Ovary (tissue), 9 donors: ENCODE results near the gene PTPN1. TPM values are rescaled to one million over a fixed set of nuclear protein-coding genes. Genes with fewer than 3 reads are reported as not detected.

Experiments
- DNase-seq, 5 donors: peaks; one replicate each; pipeline ENCODE4 v3.0.0-alpha.2; 2019 to 2020
- H3K27ac ChIP-seq, 2 donors: fragments of 200-600 bp; one replicate each; pipeline versions ENCODE4 v1.5.1 to v1.8.0; 2019 to 2022
- H3K27me3 ChIP-seq: fragments of 200-600 bp; one replicate; pipeline ENCODE4 v1.8.0; 2022
- H3K36me3 ChIP-seq: fragments of 200-600 bp; sonication (generic); one replicate; pipeline ENCODE4 v1.5.1; 2019
- H3K4me1 ChIP-seq: one replicate; pipeline ENCODE4 v1.8.1; 2013; ENCODE audit warnings: mild to moderate bottlenecking, moderate library complexity; ENCODE audit not compliant: insufficient read depth
- H3K4me3 ChIP-seq: fragments of 200-600 bp; sonication (generic); one replicate; pipeline ENCODE4 v1.5.1; 2017
- H3K9me3 ChIP-seq, 2 donors: fragments of 200-600 bp in 1 of 2; sonication (generic) in 1 of 2; one replicate each; pipeline versions ENCODE4 v1.5.1 to v1.8.1; 2013 to 2019; ENCODE audit warnings: mild to moderate bottlenecking in 1 of 2, moderate library complexity in 1 of 2
- EP300 ChIP-seq: sonication (generic); formaldehyde crosslinking; IDR thresholded peaks from one replicate; pipeline ENCODE4 v1.6.1; 2017; ENCODE audit warnings: antibody characterized with exemption
- POLR2A ChIP-seq: fragments of 450-650 bp; IDR thresholded peaks from one replicate; pipeline ENCODE4 v1.6.1; 2017; ENCODE audit warnings: antibody characterized with exemption, mild to moderate bottlenecking, moderate library complexity
- WGBS, 3 donors: extraction: QIAGEN DNeasy Blood & Tissue Kit in 1 of 3; methylation state at CpG; one replicate each; pipeline versions ENCODE4 v1.1.5 to v1.1.7; 2013 to 2017; 5-methylcytosine and 5-hydroxymethylcytosine counted together
- intact Hi-C, 4 donors: fragments of 100-400 bp; cut with DNase I; formaldehyde crosslinking; loops; one replicate each; pipeline versions ENCODE4 v1.11.0 to v1.15.1; 2022 to 2023
- polyA plus RNA-seq, 2 donors: library from polyadenylated mRNA; stranded (reverse); fragments of 200-250 nt in 1 of 2; fragments of 350-450 nt in 1 of 2; fragmentation: Illumina TruSeq in 1 of 2; extraction: RNeasy Lipid Tissue Mini Kit (QIAGEN cat#74804) in 1 of 2; gene quantifications; one replicate each; pipeline ENCODE4 v1.2.3, GENCODE V29; 2013 to 2014
- total RNA-seq, 7 donors: library from RNA; depleted of rRNA in 2 of 7; stranded (reverse); fragments of >200 nt in 2 of 7; fragmentation: NEBNext Ultra II Directional in 3 of 7; extraction: Animal tissue kit (Norgen Biotek cat#: 25700) in 3 of 7; gene quantifications; one replicate each; pipeline versions ENCODE4 v1.1.0 to v1.2.4, GENCODE V29; 2016 to 2023
- TF ChIP-seq, protein P1 (sequence below), 3 donors: fragments of 450-650 bp in 2 of 3; fragments of 200-600 bp in 1 of 3; IDR thresholded peaks; one replicate each; pipeline versions ENCODE4 v1.5.1 to v1.8.0; 2016 to 2022; ENCODE audit warnings: antibody characterized with exemption in 3 of 3, mild to moderate bottlenecking in 1 of 3
- donor health status: DM: no; HTN: no; CAD: no; lungs with moderate emphysema.
- donor health status: DM: no; HTN: no; CAD: no.
- donor health status: Bipolar disorder and iron deficiency.
- donor health status: DM: yes; HTN: yes; CAD: no.
- donor health status: DM: no; HTN: no; CAD: no.
- donor health status: DM: yes; HTN: yes; CAD: no.

PTPN1 gene
- total and polyA plus RNA-seq, 9 donors = 17.6 to 36.7 (median 26.6) TPM

DNA sequence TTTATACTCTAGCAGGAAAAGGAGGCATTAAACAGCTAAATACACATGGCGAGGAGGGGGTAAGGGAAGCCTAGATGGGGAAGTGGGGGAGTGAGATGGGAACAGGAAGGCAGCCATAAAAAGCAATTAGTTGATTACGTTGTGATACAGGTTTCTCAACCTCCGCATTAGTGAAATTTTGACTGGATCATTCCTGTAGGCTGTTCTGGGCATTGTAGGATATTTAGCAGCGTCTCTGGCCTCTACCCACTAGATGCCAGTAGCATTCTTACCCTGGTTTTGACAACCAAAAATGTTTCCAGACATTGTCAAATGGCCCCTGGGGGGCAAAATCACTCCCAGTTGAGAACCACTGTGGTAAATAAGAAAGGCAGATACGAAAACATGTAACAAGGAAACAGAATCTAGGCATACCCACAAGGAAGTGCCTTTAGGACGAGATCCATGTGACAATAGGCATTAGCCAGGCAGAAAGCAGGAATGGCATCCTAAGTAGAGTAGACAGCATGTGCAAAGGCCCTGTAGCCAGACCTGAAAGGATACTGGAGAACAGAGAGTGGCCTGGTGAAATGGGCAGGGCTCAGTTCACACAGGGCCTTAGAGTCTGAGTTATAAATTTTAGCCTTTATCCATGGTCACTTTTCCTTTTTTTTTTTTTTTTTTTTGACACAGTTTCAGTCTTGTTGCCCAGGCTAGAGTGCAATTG lies 25.8 kb upstream of the PTPN1 start:
- peak overlapping the region; percentile 35 for H3K4me3 ChIP-seq
- H3K9me3 ChIP-seq = no peaks in the 10 kb centered on the region
- H3K36me3 ChIP-seq = no peaks in the 10 kb centered on the region
- no peaks in the 10 kb centered on the region for H3K27me3 ChIP-seq
- H3K4me1 ChIP-seq = no peaks in the 10 kb centered on the region
- no peak for DNase-seq
- intact Hi-C loops = loop anchor here in 1 of 4 donors (10.0 kb wide), 1 partner anchor 90 kb away; no protein-coding TSS in a partner anchor
- H3K27ac ChIP-seq = no peak overlapping the region
- TF ChIP-seq, protein P1, sequence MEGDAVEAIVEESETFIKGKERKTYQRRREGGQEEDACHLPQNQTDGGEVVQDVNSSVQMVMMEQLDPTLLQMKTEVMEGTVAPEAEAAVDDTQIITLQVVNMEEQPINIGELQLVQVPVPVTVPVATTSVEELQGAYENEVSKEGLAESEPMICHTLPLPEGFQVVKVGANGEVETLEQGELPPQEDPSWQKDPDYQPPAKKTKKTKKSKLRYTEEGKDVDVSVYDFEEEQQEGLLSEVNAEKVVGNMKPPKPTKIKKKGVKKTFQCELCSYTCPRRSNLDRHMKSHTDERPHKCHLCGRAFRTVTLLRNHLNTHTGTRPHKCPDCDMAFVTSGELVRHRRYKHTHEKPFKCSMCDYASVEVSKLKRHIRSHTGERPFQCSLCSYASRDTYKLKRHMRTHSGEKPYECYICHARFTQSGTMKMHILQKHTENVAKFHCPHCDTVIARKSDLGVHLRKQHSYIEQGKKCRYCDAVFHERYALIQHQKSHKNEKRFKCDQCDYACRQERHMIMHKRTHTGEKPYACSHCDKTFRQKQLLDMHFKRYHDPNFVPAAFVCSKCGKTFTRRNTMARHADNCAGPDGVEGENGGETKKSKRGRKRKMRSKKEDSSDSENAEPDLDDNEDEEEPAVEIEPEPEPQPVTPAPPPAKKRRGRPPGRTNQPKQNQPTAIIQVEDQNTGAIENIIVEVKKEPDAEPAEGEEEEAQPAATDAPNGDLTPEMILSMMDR (IDR thresholded peaks at IDR 0.05) = no peak
- TF ChIP-seq POLR2A (no peak), EP300 (no peak)
- WGBS, 3 donors = 60 to 69% (median 63%) methylated on average over 6 of the region's 6 CpGs

DNA sequence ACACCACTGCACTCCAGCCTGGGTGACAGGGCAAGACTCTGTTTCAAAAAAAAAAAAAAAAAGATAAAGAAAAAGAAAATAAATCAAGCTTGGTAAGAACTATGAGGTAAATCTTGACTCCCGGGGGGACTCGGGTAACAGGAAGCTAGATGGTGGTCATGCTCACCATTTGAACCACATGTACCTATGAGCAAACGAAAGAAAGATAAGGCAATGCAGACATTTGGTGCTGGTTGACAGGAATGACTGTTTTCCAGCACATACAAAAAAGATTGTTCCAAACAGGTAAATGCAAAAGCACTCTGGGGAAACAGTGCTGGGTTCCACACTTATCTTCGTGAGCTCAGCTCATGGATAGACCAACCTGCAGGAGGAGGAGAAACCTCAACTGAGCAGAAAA lies 22.8 kb upstream of the PTPN1 start:
- no peaks in the 10 kb centered on the region for H3K27me3 ChIP-seq
- intact Hi-C loops = loop anchor here in 1 of 4 donors (10.0 kb wide), 1 partner anchor 87 kb away; no protein-coding TSS in a partner anchor
- TF ChIP-seq EP300 (no peak), POLR2A (no peak)
- TF ChIP-seq, protein P1 (IDR thresholded peaks at IDR 0.05) = no peak
- H3K36me3 ChIP-seq = no peaks in the 10 kb centered on the region
- WGBS, 3 donors = 77 to 84% (median 80%) methylated on average over 4 of the region's 4 CpGs
- H3K4me3 ChIP-seq = no peak overlapping the region
- no peak for DNase-seq
- H3K4me1 ChIP-seq = no peaks in the 10 kb centered on the region
- H3K9me3 ChIP-seq = no peaks in the 10 kb centered on the region
- H3K27ac ChIP-seq = no peak overlapping the region

DNA sequence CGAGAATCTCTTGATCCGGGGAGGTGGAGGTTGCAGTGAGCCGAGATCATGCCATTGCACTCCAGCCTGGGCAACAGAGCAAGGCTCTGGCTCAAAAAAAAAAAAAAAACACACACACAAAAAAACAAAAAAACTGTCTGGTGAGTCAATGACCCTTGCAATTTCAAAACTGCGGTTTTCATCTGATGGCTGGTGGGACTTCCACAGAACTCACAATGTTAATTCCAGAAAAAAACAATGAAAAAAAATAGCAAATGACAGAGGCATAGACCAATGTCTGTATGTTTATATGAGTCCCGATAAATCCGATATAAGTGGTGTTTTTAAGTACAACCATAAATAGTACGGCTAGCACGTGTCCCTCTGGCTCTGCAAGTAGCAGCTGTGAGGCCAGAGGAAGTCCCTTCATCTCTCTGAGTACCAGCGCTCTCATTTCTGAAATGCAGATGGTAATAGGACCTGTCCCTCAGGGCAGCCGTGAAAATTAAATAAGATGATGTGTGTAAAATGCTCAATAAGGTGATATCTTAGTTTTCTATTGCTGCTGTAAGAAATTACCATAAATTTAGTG lies 21.9 kb upstream of the PTPN1 start:
- no peaks in the 10 kb centered on the region for H3K4me1 ChIP-seq
- no peaks in the 10 kb centered on the region for H3K27me3 ChIP-seq
- no peaks in the 10 kb centered on the region for H3K9me3 ChIP-seq
- TF ChIP-seq, protein P1 (IDR thresholded peaks at IDR 0.05) = no peak
- TF ChIP-seq POLR2A = no peak
- no peak for TF ChIP-seq EP300
- DNase-seq = no peak
- intact Hi-C loops = loop anchor here in 1 of 4 donors (10.0 kb wide), 1 partner anchor 86 kb away; no protein-coding TSS in a partner anchor
- H3K27ac ChIP-seq = no peak overlapping the region
- no peak overlapping the region for H3K4me3 ChIP-seq
- H3K36me3 ChIP-seq = no peaks in the 10 kb centered on the region
- WGBS, 3 donors = 86 to 89% (median 87%) methylated on average over 10 of the region's 10 CpGs

DNA sequence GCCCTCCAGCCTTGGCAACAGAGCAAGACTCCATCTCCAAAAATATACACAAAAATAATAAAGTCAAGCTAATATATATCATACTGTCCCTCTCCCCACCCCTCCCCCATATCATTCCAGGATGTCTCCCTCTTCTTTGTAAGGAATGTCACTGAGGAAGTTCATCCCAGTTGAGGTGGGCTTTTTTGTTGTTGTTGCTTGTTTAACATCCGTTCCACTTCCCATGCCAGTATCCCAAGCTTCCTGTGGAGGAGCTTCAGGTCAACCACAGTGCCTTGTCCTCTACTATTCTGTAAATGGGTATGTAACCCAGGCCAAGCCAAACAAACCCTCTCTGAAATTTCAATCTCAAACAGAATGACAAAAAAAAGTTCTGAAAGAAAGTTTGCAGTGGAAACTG lies 19.0 kb upstream of the PTPN1 start:
- no peak for TF ChIP-seq POLR2A
- no peaks in the 10 kb centered on the region for H3K27me3 ChIP-seq
- intact Hi-C loops = no loop called here
- no peak overlapping the region for H3K27ac ChIP-seq
- H3K9me3 ChIP-seq = no peaks in the 10 kb centered on the region
- H3K4me1 ChIP-seq = no peaks in the 10 kb centered on the region
- no peak overlapping the region for H3K4me3 ChIP-seq
- WGBS, 3 donors = 32 to 68% (median 50%) methylated on average over 1 of the region's 1 CpG
- no peak for DNase-seq
- no peaks in the 10 kb centered on the region for H3K36me3 ChIP-seq
